HG02973 (cell line): ENCODE data around the gene HS3ST3A1.
"Not testable (repeated sequence)": the region's sequence is repeated elsewhere in the genome, so short reads cannot be mapped to it uniquely, and the experiment has no call there.

Source experiments
- ATAC-seq: cut with Tn5 transposase; IDR thresholded peaks from one replicate; pipeline ENCODE4 v1.9.1; 2021; ENCODE audit warnings: moderate library complexity; ENCODE audit not compliant: unreplicated experiment

Gene HS3ST3A1

DNA sequence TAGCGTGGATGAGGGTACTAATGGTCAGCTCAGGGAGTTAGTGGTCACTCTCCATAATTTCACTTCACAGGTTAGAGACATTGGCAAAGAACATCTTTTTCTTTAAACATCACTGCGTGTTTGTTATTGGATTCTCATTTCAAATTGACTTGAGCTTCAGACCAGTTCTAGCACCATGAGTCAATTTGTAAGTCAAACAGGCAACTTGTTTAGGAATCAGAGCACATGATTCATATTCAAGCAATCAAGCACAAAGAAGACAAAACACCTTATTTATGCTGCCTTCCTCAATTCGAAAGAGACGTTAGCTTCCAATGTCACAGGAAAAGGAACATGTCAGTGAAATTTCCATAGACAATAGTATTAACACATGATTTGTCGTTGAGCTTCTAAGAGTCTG, 62.3 kb downstream of the HS3ST3A1 start:
- no peak for ATAC-seq

- no peak for ATAC-seq
These were observed 62.8 kb downstream of the HS3ST3A1 start for GRCh38 chr17:13538841-13539411.

- no peak for ATAC-seq
These were observed 63.7 kb downstream of the HS3ST3A1 start for GRCh38 chr17:13537871-13538643.

GRCh38 chr17:13537167-13537731, 64.5 kb downstream of the HS3ST3A1 start:
- ATAC-seq, result no peak

GRCh38 chr17:13534946-13535345, 66.8 kb downstream of the HS3ST3A1 start:
- no peak for ATAC-seq

GRCh38 chr17:13531721-13532120, 70.0 kb downstream of the HS3ST3A1 start:
- ATAC-seq, result no peak

- ATAC-seq, result no peak
These were observed 75.9 kb downstream of the HS3ST3A1 start for GRCh38 chr17:13525876-13526275.

- ATAC-seq, result no peak
These were observed 78.6 kb downstream of the HS3ST3A1 start for GRCh38 chr17:13523164-13523563.

DNA sequence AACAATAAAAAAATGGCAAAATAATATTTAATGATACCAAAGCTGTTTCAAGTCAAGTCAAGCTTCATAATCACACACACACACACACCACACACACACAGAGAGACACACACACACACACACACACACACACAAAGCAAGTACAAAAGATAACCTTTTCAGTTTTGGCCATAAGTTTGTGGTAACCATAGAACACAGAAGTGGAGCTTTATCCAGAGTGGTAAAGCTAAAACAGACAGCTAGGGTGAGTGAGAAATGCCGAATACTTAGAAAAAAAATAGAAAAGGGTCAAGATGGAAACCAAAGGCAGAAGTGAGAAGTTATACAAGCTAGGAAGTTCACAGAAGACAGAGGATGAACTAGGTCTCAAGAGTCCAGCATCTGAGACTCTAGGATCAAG, 79.0 kb downstream of the HS3ST3A1 start:
- no peak for ATAC-seq

- no peak for ATAC-seq
These were observed 79.9 kb downstream of the HS3ST3A1 start for GRCh38 chr17:13521784-13522183.

GRCh38 chr17:13520899-13521572, 80.7 kb downstream of the HS3ST3A1 start:
- ATAC-seq, result no peak

- ATAC-seq, result no peak
These were observed 83.3 kb downstream of the HS3ST3A1 start for GRCh38 chr17:13518261-13519000.

DNA sequence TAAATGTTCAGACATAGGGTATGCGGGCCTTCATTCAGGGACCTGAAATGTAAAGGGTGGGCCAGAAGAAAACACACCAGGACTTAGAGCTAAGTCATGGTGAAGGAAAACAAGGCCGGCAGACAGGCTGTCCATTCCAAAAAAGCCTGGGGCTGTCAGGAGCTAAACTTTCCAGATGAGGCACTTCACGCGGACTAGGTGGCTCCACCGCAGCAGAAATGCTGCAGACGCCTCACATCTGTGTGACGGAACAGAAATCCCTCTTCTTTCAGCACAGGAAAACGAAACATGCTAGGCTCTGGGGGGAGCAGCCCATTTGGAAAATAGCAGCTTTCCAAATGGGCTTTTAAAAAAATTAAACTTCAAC, 88.7 kb downstream of the HS3ST3A1 start:
- ATAC-seq, result no peak

DNA sequence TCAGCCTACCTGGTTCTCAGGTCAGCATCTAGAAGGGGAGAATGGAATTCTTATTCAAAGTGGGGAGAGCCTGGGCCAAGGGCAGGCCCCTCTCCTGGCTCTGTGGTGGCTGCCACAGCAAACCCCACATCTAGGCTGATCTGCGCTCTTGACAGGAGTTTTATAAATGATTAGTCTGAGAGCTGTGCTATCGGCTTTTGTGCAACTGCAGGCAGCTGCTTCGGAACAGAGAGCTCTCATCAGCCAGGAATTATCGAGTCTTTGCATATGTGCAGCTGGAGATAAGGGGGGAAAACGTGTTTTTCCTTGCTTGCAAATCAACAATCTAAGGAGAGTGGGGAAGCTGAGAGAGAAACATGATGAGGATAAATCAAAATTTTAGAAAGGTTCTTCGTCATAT, 91.7 kb downstream of the HS3ST3A1 start:
- ATAC-seq, result no peak

GRCh38 chr17:13509527-13509926, 92.2 kb downstream of the HS3ST3A1 start:
- no peak for ATAC-seq

- ATAC-seq, result no peak
These were observed 92.8 kb downstream of the HS3ST3A1 start for GRCh38 chr17:13508896-13509295.

DNA sequence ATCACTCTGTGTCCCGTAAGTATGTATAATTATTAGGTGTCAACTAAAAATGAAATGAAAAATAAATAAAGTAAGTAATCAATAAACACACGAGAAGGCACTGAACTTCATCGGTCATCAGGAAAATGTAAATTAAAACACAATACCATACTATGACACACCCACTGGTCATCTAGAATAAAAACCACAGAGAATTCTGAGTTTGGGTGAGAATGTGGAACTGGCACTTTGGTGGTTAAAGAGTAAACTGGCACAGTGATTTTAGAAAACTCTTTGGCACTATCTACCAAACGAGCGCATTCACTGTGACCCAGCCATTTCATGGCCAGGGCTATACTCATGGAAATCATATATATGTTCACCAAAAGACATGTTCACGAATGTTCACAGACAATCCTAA, 98.2 kb downstream of the HS3ST3A1 start:
- no peak for ATAC-seq

GRCh38 chr17:13502263-13502662, 99.5 kb downstream of the HS3ST3A1 start:
- no peak for ATAC-seq

DNA sequence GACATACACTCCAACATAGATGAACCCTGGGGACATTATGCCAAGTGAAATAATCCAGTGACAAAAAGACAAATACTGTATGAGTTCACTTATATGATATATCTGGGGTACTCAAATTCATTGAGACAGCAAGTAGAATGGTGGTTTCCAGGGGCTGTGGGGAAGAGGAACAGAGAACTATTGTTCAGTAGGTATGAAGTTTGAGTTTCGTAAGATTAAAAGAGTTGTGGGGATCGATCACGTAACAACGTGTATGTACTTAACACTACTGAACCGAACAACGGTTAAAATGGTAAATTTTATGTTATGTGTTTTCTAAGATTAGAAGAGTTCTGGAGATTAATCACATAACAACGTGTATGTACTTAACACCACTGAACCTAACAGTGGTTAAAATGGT, 100.8 kb downstream of the HS3ST3A1 start:
- no peak for ATAC-seq

DNA sequence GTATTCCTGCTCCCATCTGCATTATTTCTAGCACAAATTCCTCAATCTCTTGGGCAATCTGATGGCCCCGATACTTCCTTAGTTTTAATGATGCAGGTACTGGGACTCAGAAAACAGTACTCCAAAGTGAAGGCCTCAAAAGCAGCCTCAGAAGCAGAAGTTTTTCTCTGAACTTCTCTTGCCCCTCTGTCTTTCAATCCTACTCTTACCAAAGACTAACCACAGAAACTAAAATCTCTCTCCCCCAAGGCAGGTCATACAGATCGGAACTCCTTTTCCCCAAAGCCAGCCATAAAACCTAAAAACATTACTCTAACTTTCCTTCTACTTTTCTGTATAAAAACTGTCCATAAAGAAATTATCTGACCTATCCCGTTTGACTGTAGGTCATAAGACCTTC, 103.5 kb downstream of the HS3ST3A1 start:
- ATAC-seq, result no peak

GRCh38 chr17:13496553-13497056, 105.1 kb downstream of the HS3ST3A1 start:
- ATAC-seq, result not testable (repeated sequence)
